Panc1 (cell line): Measurements from ENCODE around the gene SPG21. TPM values are rescaled to one million over a fixed set of nuclear protein-coding genes. Genes with fewer than 3 reads are reported as not detected.

Experiments used
- ATAC-seq: fragments of 200-7000 bp; cut with Tn5 transposase; 2 replicates; pipeline ENCODE4 v1.9.1; 2020; ENCODE audit warnings: mild to moderate bottlenecking, moderate library complexity
- BruUV-seq: library from RNA; stranded (reverse); fragments of 400-500 nt; replicated peaks from 2 replicates; lab custom pipeline; 2021; lab: Mats Ljungman, UMichigan
- CTCF ChIA-PET: fragments of 300-600 bp; sonication (Branson Sonifier 250); formaldehyde crosslinking; loops from one replicate; lab custom pipeline; 2022; ENCODE audit warnings: antibody characterized with exemption; lab: Charles Lee
- POLR2A ChIA-PET: fragments of 300-600 bp; sonication (Branson Sonifier 250); formaldehyde crosslinking; loops from one replicate; lab custom pipeline; 2022; ENCODE audit warnings: antibody characterized with exemption; lab: Charles Lee
- DNase-seq: peaks from one replicate; pipeline ENCODE4 v3.0.0-alpha.2; 2010; ENCODE audit warnings: low read depth, low spot score
- H3K27ac ChIP-seq: 2 replicates; pipeline ENCODE4 v1.5.1; 2011; ENCODE audit warnings: mild to moderate bottlenecking, low read length, inconsistent platforms
- H3K27me3 ChIP-seq: fragments of 200-500 bp; sonication (Bioruptor generic); 2 replicates; pipeline ENCODE4 v1.6.0; 2014; ENCODE audit warnings: low read length, inconsistent platforms; ENCODE audit not compliant: control insufficient read depth, insufficient read depth
- H3K36me3 ChIP-seq: fragments of 200-500 bp; sonication (Bioruptor generic); 2 replicates; pipeline ENCODE4 v1.5.1; 2014; ENCODE audit warnings: inconsistent platforms, mild to moderate bottlenecking, low read length, moderate library complexity; ENCODE audit not compliant: control insufficient read depth, insufficient read depth
- H3K4me1 ChIP-seq: 2 replicates; pipeline ENCODE4 v1.5.1; 2011; ENCODE audit warnings: inconsistent platforms, mild to moderate bottlenecking, low read length, moderate library complexity; ENCODE audit not compliant: control insufficient read depth, insufficient read depth
- H3K4me3 ChIP-seq, 2 experiments: 2 replicates each; pipeline ENCODE4 v1.5.1; 2011 to 2012; ENCODE audit warnings: low read depth in 2 of 2, low read length in 2 of 2, mild to moderate bottlenecking in 2 of 2, inconsistent platforms in 1 of 2, moderate library complexity in 1 of 2
- H3K9me3 ChIP-seq: fragments of 200-500 bp; sonication (Bioruptor generic); 2 replicates; pipeline ENCODE4 v1.5.1; 2014; ENCODE audit warnings: low read depth, mild to moderate bottlenecking, inconsistent platforms, low read length, moderate library complexity; ENCODE audit not compliant: control insufficient read depth, insufficient read depth
- POLR2AphosphoS5 ChIP-seq: IDR thresholded peaks from 2 replicates; pipeline ENCODE4 v1.6.1; 2012; ENCODE audit warnings: mild to moderate bottlenecking, low read depth, low read length, moderate library complexity
- SIN3A ChIP-seq: IDR thresholded peaks from 2 replicates; pipeline ENCODE4 v1.6.1; 2012; ENCODE audit warnings: low read depth, mild to moderate bottlenecking, low read length, moderate library complexity, borderline replicate concordance; ENCODE audit not compliant: insufficient read depth
- TCF7L2 ChIP-seq: IDR thresholded peaks from 2 replicates; pipeline ENCODE4 v1.6.1; 2011; ENCODE audit warnings: mild to moderate bottlenecking, low read depth, low read length, inconsistent platforms
- in situ Hi-C: cut with HindIII; loops from 2 replicates; pipeline ENCODE4 v1.10.0; 2016; ENCODE audit warnings: low sequenced_read_pairs, low pct_unique_long_range_greater_than_20kb
- intact Hi-C: fragments of 100-400 bp; cut with micrococcal nuclease; formaldehyde crosslinking; loops from one replicate; pipeline ENCODE4 v1.10.0; 2022; ENCODE audit not compliant: unreplicated experiment
- total RNA-seq: library from RNA; stranded (reverse); gene quantifications from one replicate; pipeline ENCODE4 v1.2.1, GENCODE V29; 2021; ENCODE audit not compliant: unreplicated experiment
- TF ChIP-seq, protein P1 (sequence below), 2 experiments: IDR thresholded peaks; 2 replicates each; pipeline ENCODE4 v1.6.1; 2011 to 2012; ENCODE audit warnings: low read depth in 2 of 2, control low read depth in 1 of 2, low read length in 1 of 2, mild to moderate bottlenecking in 1 of 2, moderate library complexity in 1 of 2; ENCODE audit not compliant: insufficient read depth in 1 of 2
- TF ChIP-seq, protein P2 (sequence below): fragments of 450-650 bp; IDR thresholded peaks from 2 replicates; pipeline ENCODE4 v1.5.1; 2017; ENCODE audit warnings: mild to moderate bottlenecking

SPG21 gene
- total RNA-seq, 1 experiment from 2014 or later, result 124 TPM

DNA sequence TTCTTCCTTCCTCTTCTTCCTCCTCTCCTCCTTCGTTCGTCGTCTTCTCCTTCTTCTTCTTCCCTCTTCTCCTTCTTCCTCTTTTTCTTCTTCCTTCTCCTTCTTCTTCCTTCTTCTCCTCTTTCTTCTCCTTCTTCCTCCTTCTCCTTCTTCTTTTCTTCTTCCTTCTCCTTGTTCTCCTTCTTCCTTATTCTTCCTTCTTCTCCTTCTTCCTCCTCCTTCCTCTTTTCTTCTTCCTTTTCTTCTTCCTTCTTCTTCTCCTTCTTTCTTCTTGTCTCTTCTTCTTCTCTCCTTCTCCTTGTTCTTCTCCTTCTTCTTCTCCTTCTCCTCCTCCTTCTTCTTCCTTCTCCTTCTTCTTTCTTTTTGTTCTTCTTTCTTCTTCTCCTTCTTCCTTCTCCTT is 35.3 kb downstream of the SPG21 start:
- in situ Hi-C loops, result no loop called here
- ChIA-PET CTCF (no interaction called here), POLR2A (no interaction called here)
- ATAC-seq (no peak), DNase-seq (no peak)
- intact Hi-C loops, result no loop called here
- TF ChIP-seq, protein P1, sequence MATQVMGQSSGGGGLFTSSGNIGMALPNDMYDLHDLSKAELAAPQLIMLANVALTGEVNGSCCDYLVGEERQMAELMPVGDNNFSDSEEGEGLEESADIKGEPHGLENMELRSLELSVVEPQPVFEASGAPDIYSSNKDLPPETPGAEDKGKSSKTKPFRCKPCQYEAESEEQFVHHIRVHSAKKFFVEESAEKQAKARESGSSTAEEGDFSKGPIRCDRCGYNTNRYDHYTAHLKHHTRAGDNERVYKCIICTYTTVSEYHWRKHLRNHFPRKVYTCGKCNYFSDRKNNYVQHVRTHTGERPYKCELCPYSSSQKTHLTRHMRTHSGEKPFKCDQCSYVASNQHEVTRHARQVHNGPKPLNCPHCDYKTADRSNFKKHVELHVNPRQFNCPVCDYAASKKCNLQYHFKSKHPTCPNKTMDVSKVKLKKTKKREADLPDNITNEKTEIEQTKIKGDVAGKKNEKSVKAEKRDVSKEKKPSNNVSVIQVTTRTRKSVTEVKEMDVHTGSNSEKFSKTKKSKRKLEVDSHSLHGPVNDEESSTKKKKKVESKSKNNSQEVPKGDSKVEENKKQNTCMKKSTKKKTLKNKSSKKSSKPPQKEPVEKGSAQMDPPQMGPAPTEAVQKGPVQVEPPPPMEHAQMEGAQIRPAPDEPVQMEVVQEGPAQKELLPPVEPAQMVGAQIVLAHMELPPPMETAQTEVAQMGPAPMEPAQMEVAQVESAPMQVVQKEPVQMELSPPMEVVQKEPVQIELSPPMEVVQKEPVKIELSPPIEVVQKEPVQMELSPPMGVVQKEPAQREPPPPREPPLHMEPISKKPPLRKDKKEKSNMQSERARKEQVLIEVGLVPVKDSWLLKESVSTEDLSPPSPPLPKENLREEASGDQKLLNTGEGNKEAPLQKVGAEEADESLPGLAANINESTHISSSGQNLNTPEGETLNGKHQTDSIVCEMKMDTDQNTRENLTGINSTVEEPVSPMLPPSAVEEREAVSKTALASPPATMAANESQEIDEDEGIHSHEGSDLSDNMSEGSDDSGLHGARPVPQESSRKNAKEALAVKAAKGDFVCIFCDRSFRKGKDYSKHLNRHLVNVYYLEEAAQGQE (IDR thresholded peaks at IDR 0.05; ENCODE audit: insufficient read depth in 1 of 2, low read depth in 2 of 2, low read length in 1 of 2), result no peak
- TF ChIP-seq POLR2AphosphoS5 (no peak), TCF7L2 (no peak), SIN3A (no peak)
- TF ChIP-seq, protein P2, sequence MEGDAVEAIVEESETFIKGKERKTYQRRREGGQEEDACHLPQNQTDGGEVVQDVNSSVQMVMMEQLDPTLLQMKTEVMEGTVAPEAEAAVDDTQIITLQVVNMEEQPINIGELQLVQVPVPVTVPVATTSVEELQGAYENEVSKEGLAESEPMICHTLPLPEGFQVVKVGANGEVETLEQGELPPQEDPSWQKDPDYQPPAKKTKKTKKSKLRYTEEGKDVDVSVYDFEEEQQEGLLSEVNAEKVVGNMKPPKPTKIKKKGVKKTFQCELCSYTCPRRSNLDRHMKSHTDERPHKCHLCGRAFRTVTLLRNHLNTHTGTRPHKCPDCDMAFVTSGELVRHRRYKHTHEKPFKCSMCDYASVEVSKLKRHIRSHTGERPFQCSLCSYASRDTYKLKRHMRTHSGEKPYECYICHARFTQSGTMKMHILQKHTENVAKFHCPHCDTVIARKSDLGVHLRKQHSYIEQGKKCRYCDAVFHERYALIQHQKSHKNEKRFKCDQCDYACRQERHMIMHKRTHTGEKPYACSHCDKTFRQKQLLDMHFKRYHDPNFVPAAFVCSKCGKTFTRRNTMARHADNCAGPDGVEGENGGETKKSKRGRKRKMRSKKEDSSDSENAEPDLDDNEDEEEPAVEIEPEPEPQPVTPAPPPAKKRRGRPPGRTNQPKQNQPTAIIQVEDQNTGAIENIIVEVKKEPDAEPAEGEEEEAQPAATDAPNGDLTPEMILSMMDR, result no peak
- no peaks in the 10 kb centered on the region for H3K27me3 ChIP-seq
- H3K36me3 ChIP-seq, result peaks cover 5% of the 10 kb centered on the region; the same call in 1 of the 2 replicates
- no peak overlapping the region for H3K4me3 ChIP-seq
- H3K27ac ChIP-seq, result no peak overlapping the region
- no peaks in the 10 kb centered on the region for H3K9me3 ChIP-seq
- H3K4me1 ChIP-seq, result no peaks in the 10 kb centered on the region
- no TSS peak for BruUV-seq

DNA sequence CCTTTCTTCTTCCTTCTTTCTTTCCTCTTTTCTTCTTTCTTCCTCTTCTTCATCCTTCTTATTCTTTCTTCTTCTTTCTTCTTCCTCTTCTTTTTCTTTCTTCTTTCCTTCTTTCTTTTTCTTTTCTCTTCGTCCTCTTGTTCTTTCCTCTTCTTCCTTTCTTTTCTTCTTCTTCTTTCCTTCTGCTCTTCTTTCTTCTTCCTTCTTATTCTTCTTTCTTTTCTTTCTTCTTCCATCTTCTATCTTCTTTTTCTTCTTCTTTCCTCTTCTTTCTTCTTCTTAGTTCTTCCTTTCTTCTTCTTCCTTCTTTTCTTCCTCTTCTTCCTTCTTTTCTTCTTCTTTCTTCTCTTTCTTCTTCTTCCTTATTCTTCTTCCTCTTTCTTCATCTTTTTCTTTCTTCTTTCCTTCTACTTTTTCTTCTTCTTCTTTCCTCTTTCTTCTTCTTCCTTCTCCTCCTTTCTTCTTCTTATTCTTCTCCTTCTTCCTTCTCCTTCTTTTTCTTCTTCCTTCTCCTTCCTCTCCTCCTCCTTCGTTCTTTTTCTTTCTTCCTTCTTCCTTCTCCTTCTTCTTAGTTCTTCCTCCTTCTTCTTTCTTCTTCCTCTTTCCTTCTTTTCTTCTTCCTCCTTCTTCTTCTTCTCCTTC is 37.8 kb downstream of the SPG21 start:
- Histone ChIP-seq H3K4me3 (no peak overlapping the region), H3K9me3 (no peaks in the 10 kb centered on the region), H3K4me1 (no peaks in the 10 kb centered on the region), H3K27me3 (no peaks in the 10 kb centered on the region), H3K36me3 (no peaks in the 10 kb centered on the region), H3K27ac (no peak overlapping the region)
- ATAC-seq (no peak), DNase-seq (no peak)
- intact Hi-C loops, result no loop called here
- TF ChIP-seq SIN3A (no peak), TCF7L2 (no peak), POLR2AphosphoS5 (no peak)
- TF ChIP-seq, protein P1 (IDR thresholded peaks at IDR 0.05; ENCODE audit: insufficient read depth in 1 of 2, low read depth in 2 of 2, low read length in 1 of 2), result no peak
- TF ChIP-seq, protein P2, result no peak
- in situ Hi-C loops, result no loop called here
- BruUV-seq, result no TSS peak
- ChIA-PET CTCF (no interaction called here), POLR2A (no interaction called here)
